Ovary (tissue), 9 donors: Measurements from ENCODE around the gene COA3. TPM values are rescaled to one million over a fixed set of nuclear protein-coding genes. Genes with fewer than 3 reads are reported as not detected.

Experiments
- DNase-seq, 5 donors: peaks; one replicate each; pipeline ENCODE4 v3.0.0-alpha.2; 2019 to 2020
- H3K27ac ChIP-seq, 2 donors: fragments of 200-600 bp; one replicate each; pipeline versions ENCODE4 v1.5.1 to v1.8.0; 2019 to 2022
- H3K27me3 ChIP-seq: fragments of 200-600 bp; one replicate; pipeline ENCODE4 v1.8.0; 2022
- H3K36me3 ChIP-seq: fragments of 200-600 bp; sonication (generic); one replicate; pipeline ENCODE4 v1.5.1; 2019
- H3K4me1 ChIP-seq: one replicate; pipeline ENCODE4 v1.8.1; 2013; ENCODE audit warnings: mild to moderate bottlenecking, moderate library complexity; ENCODE audit not compliant: insufficient read depth
- H3K4me3 ChIP-seq: fragments of 200-600 bp; sonication (generic); one replicate; pipeline ENCODE4 v1.5.1; 2017
- H3K9me3 ChIP-seq, 2 donors: fragments of 200-600 bp in 1 of 2; sonication (generic) in 1 of 2; one replicate each; pipeline versions ENCODE4 v1.5.1 to v1.8.1; 2013 to 2019; ENCODE audit warnings: mild to moderate bottlenecking in 1 of 2, moderate library complexity in 1 of 2
- CTCF ChIP-seq, 3 donors: fragments of 450-650 bp in 2 of 3; fragments of 200-600 bp in 1 of 3; IDR thresholded peaks; one replicate each; pipeline versions ENCODE4 v1.5.1 to v1.8.0; 2016 to 2022; ENCODE audit warnings: antibody characterized with exemption in 3 of 3, mild to moderate bottlenecking in 1 of 3
- EP300 ChIP-seq: sonication (generic); formaldehyde crosslinking; IDR thresholded peaks from one replicate; pipeline ENCODE4 v1.6.1; 2017; ENCODE audit warnings: antibody characterized with exemption
- POLR2A ChIP-seq: fragments of 450-650 bp; IDR thresholded peaks from one replicate; pipeline ENCODE4 v1.6.1; 2017; ENCODE audit warnings: antibody characterized with exemption, mild to moderate bottlenecking, moderate library complexity
- WGBS, 3 donors: extraction: QIAGEN DNeasy Blood & Tissue Kit in 1 of 3; methylation state at CpG; one replicate each; pipeline versions ENCODE4 v1.1.5 to v1.1.7; 2013 to 2017; 5-methylcytosine and 5-hydroxymethylcytosine counted together
- intact Hi-C, 4 donors: fragments of 100-400 bp; cut with DNase I; formaldehyde crosslinking; loops; one replicate each; pipeline versions ENCODE4 v1.11.0 to v1.15.1; 2022 to 2023
- microRNA-seq, 3 donors: library from miRNA; unstranded; fragments of <30 nt; microRNA quantifications; one replicate each; pipeline versions ENCODE4 to v1.2.0, GENCODE V29; 2019 to 2020
- polyA plus RNA-seq, 2 donors: library from polyadenylated mRNA; stranded (reverse); fragments of 200-250 nt in 1 of 2; fragments of 350-450 nt in 1 of 2; fragmentation: Illumina TruSeq in 1 of 2; extraction: RNeasy Lipid Tissue Mini Kit (QIAGEN cat#74804) in 1 of 2; gene quantifications; one replicate each; pipeline ENCODE4 v1.2.3, GENCODE V29; 2013 to 2014
- small RNA-seq: library from RNA; depleted of rRNA; stranded (forward); fragments of <200 nt; gene quantifications from one replicate; pipeline ENCODE3, GENCODE V24; 2016
- total RNA-seq, 7 donors: library from RNA; depleted of rRNA in 2 of 7; stranded (reverse); fragments of >200 nt in 2 of 7; fragmentation: NEBNext Ultra II Directional in 3 of 7; extraction: Animal tissue kit (Norgen Biotek cat#: 25700) in 3 of 7; gene quantifications; one replicate each; pipeline versions ENCODE4 v1.1.0 to v1.2.4, GENCODE V29; 2016 to 2023
- donor health status: DM: no; HTN: no; CAD: no; lungs with moderate emphysema.
- donor health status: DM: no; HTN: no; CAD: no.
- donor health status: Bipolar disorder and iron deficiency.
- donor health status: DM: yes; HTN: yes; CAD: no.
- donor health status: DM: no; HTN: no; CAD: no.
- donor health status: DM: yes; HTN: yes; CAD: no.

COA3 gene
- total and polyA plus RNA-seq, 9 donors, result 49.1 to 80.0 (median 64.0) TPM

- peak in 2 of 5 donors; percentile 38 to 58 for DNase-seq
- Histone ChIP-seq H3K9me3 (no peaks in the 10 kb centered on the region), H3K27me3 (no peaks in the 10 kb centered on the region), H3K4me1 (peaks cover 13% of the 10 kb centered on the region), H3K36me3 (no peaks in the 10 kb centered on the region), H3K27ac (peak overlapping the region; percentile 44 to 64), H3K4me3 (no peak overlapping the region)
- TF ChIP-seq POLR2A, result no peak
- TF ChIP-seq CTCF (IDR thresholded peaks at IDR 0.05), result no peak
- no peak for TF ChIP-seq EP300
- 54 to 55% (median 54%) methylated on average over 11 of the region's 11 CpGs for WGBS, 3 donors
- intact Hi-C loops, result loop anchor here in 1 of 4 donors (10.0 kb wide), 1 partner anchor 64 kb away; the partner anchor contains the start of genes CCR10 and CNTNAP1
Measured at GRCh38 chr17:42748908-42749798, 49.4 kb downstream of the COA3 start.

- TF ChIP-seq POLR2A (no peak), EP300 (no peak), CTCF (IDR thresholded peaks at IDR 0.05) (no peak)
- H3K36me3 ChIP-seq, result no peaks in the 10 kb centered on the region
- H3K27me3 ChIP-seq, result no peaks in the 10 kb centered on the region
- intact Hi-C loops, result loop anchor here in 1 of 4 donors (10.0 kb wide), 1 partner anchor 64 kb away; the partner anchor contains the start of genes CCR10 and CNTNAP1
- H3K27ac ChIP-seq, result peak overlapping the region in 1 of 2 donors; percentile 64
- H3K4me1 ChIP-seq, result peaks cover 18% of the 10 kb centered on the region
- DNase-seq, result peak; percentile 49 to 75 (median 63)
- H3K9me3 ChIP-seq, result no peaks in the 10 kb centered on the region
- no peak overlapping the region for H3K4me3 ChIP-seq
- WGBS, 3 donors, result 36 to 50% (median 45%) methylated on average over 7 of the region's 7 CpGs
Measured at GRCh38 chr17:42748202-42748907, 50.1 kb downstream of the COA3 start.

Small RNA genes within 50 kb of the gene (microRNA-seq; reads per million reads assigned to microRNA genes)
- gene MIR6781, result 0 reads per million in 3 donors

Small RNA genes within 50 kb of the gene (small RNA-seq; reads per million reads assigned to genes)
- gene HMGN2P15, result not detected
- gene MIR6781, result not detected

Other genes starting within 250 kb of the COA3 start
- 10 to 100 TPM in 1 of 7 donors, 1 to 10 TPM in 6; 4.3 to 16.7 (median 6.5) TPM for gene HSD17B1, start 245.8 kb downstream of the COA3 start, total RNA-seq
- 10 to 100 TPM in 1 of 2 donors, 1 to 10 TPM in 1; 2.1 to 18.1 TPM for gene HSD17B1, start 245.8 kb downstream of the COA3 start, polyA plus RNA-seq
- gene COASY, start 236.6 kb downstream of the COA3 start, total RNA-seq, result 10 to 100 TPM; 13.8 to 51.2 (median 41.0) TPM
- gene COASY, start 236.6 kb downstream of the COA3 start, polyA plus RNA-seq, result 10 to 100 TPM; 22.6 to 37.6 TPM
- 10 to 100 TPM; 16.5 to 37.0 (median 24.4) TPM for gene MLX, start 231.6 kb downstream of the COA3 start, total RNA-seq
- gene MLX, start 231.6 kb downstream of the COA3 start, polyA plus RNA-seq, result 10 to 100 TPM; 24.3 to 50.8 TPM
- gene PSMC3IP, start 221.0 kb downstream of the COA3 start, total RNA-seq, result 1 to 10 TPM; 1.4 to 5.3 (median 3.8) TPM
- gene PSMC3IP, start 221.0 kb downstream of the COA3 start, polyA plus RNA-seq, result 1 to 10 TPM; 7.2 to 7.5 TPM
- 10 to 100 TPM; 39.3 to 63.0 (median 46.4) TPM for gene RETREG3, start 189.3 kb downstream of the COA3 start, total RNA-seq
- 10 to 100 TPM; 25.8 to 37.3 TPM for gene RETREG3, start 189.3 kb downstream of the COA3 start, polyA plus RNA-seq
- gene TUBG1, start 189.0 kb downstream of the COA3 start, total RNA-seq, result 10 to 100 TPM; 12.8 to 41.2 (median 25.6) TPM
- gene TUBG1, start 189.0 kb downstream of the COA3 start, polyA plus RNA-seq, result 10 to 100 TPM; 11.3 to 14.3 TPM
- gene TUBG2, start 139.4 kb downstream of the COA3 start, total RNA-seq, result 10 to 100 TPM; 19.4 to 30.0 (median 23.2) TPM
- 10 to 100 TPM; 20.9 to 21.5 TPM for gene TUBG2, start 139.4 kb downstream of the COA3 start, polyA plus RNA-seq
- gene PLEKHH3, start 121.7 kb downstream of the COA3 start, total RNA-seq, result 10 to 100 TPM; 23.6 to 81.6 (median 58.4) TPM
- gene PLEKHH3, start 121.7 kb downstream of the COA3 start, polyA plus RNA-seq, result 10 to 100 TPM in 1 of 2 donors, 1 to 10 TPM in 1; 2.1 to 30.9 TPM
- gene CCR10, start 116.9 kb downstream of the COA3 start, total RNA-seq, result 1 to 10 TPM; 1.5 to 6.8 (median 3.7) TPM
- gene CCR10, start 116.9 kb downstream of the COA3 start, polyA plus RNA-seq, result 1 to 10 TPM in 1 of 2 donors, under 1 TPM in 1; 0.15 to 2.7 TPM
- gene CNTNAP1, start 116.2 kb downstream of the COA3 start, total RNA-seq, result 10 to 100 TPM in 5 of 7 donors, 1 to 10 TPM in 2; 3.7 to 41.4 (median 15.5) TPM
- 1 to 10 TPM; 7.0 to 7.5 TPM for gene CNTNAP1, start 116.2 kb downstream of the COA3 start, polyA plus RNA-seq
- gene EZH1, start 53.7 kb downstream of the COA3 start, total RNA-seq, result 10 to 100 TPM; 32.9 to 83.4 (median 67.8) TPM
- 10 to 100 TPM; 45.1 to 95.2 TPM for gene EZH1, start 53.7 kb downstream of the COA3 start, polyA plus RNA-seq
- gene RAMP2, start 37.5 kb downstream of the COA3 start, total RNA-seq, result 10 to 100 TPM in 6 of 7 donors, 1 to 10 TPM in 1; 4.4 to 53.7 (median 19.6) TPM
- gene RAMP2, start 37.5 kb downstream of the COA3 start, polyA plus RNA-seq, result 10 to 100 TPM; 39.6 to 98.5 TPM
- gene VPS25, start 25.3 kb downstream of the COA3 start, total RNA-seq, result 10 to 100 TPM; 33.7 to 49.1 (median 35.8) TPM
- gene VPS25, start 25.3 kb downstream of the COA3 start, polyA plus RNA-seq, result 10 to 100 TPM; 49.0 to 56.5 TPM
- 10 to 100 TPM in 1 of 7 donors, 1 to 10 TPM in 6; 1.5 to 11.9 (median 3.4) TPM for gene WNK4, start 18.1 kb downstream of the COA3 start, total RNA-seq
- 1 to 10 TPM; 1.1 to 1.5 TPM for gene WNK4, start 18.1 kb downstream of the COA3 start, polyA plus RNA-seq
- under 1 TPM in 5 of 7 donors, not detected in 2; 0.30 to 0.79 (median 0.33) TPM for gene CNTD1, start 157 bp upstream of the COA3 start, total RNA-seq
- under 1 TPM; 0.22 to 0.36 TPM for gene CNTD1, start 157 bp upstream of the COA3 start, polyA plus RNA-seq
- 10 to 100 TPM; 47.5 to 75.3 (median 54.6) TPM for gene BECN1, start 25.6 kb upstream of the COA3 start, total RNA-seq
- gene BECN1, start 25.6 kb upstream of the COA3 start, polyA plus RNA-seq, result 10 to 100 TPM; 47.2 to 67.5 TPM
- gene PSME3, start 34.7 kb upstream of the COA3 start, total RNA-seq, result 10 to 100 TPM; 28.6 to 85.8 (median 61.9) TPM
- gene PSME3, start 34.7 kb upstream of the COA3 start, polyA plus RNA-seq, result 100 to 1,000 TPM in 1 of 2 donors, 10 to 100 TPM in 1; 31.7 to 118 TPM
- gene AOC2, start 45.9 kb upstream of the COA3 start, total RNA-seq, result 1 to 10 TPM in 6 of 7 donors, under 1 TPM in 1; 0.72 to 1.9 (median 1.3) TPM
- gene AOC2, start 45.9 kb upstream of the COA3 start, polyA plus RNA-seq, result 1 to 10 TPM in 1 of 2 donors, under 1 TPM in 1; 0.40 to 6.3 TPM
- 100 to 1,000 TPM in 1 of 7 donors, 10 to 100 TPM in 3, 1 to 10 TPM in 2, under 1 TPM in 1; 0.72 to 112 (median 12.4) TPM for gene AOC3, start 52.5 kb upstream of the COA3 start, total RNA-seq
- 100 to 1,000 TPM in 1 of 2 donors, 10 to 100 TPM in 1; 22.5 to 197 TPM for gene AOC3, start 52.5 kb upstream of the COA3 start, polyA plus RNA-seq
- gene G6PC1, start 102.1 kb upstream of the COA3 start, total RNA-seq, result 1 to 10 TPM in 1 of 7 donors, under 1 TPM in 1, not detected in 5; 0.69 to 1.7 TPM
- gene G6PC1, start 102.1 kb upstream of the COA3 start, polyA plus RNA-seq, result not detected
- gene AARSD1, start 165.8 kb upstream of the COA3 start, total RNA-seq, result 10 to 100 TPM; 17.8 to 51.4 (median 40.6) TPM
- 10 to 100 TPM; 49.7 to 50.1 TPM for gene AARSD1, start 165.8 kb upstream of the COA3 start, polyA plus RNA-seq
- 1 to 10 TPM in 1 of 7 donors, under 1 TPM in 5, not detected in 1; 0.45 to 2.6 (median 0.66) TPM for gene PTGES3L, start 181.4 kb upstream of the COA3 start, total RNA-seq
- gene PTGES3L, start 181.4 kb upstream of the COA3 start, polyA plus RNA-seq, result 1 to 10 TPM in 1 of 2 donors, under 1 TPM in 1; 0.56 to 2.1 TPM
- gene RUNDC1, start 181.9 kb upstream of the COA3 start, total RNA-seq, result 10 to 100 TPM in 5 of 7 donors, 1 to 10 TPM in 2; 8.2 to 19.4 (median 13.3) TPM
- gene RUNDC1, start 181.9 kb upstream of the COA3 start, polyA plus RNA-seq, result 10 to 100 TPM in 1 of 2 donors, 1 to 10 TPM in 1; 6.1 to 12.1 TPM
- 1,000 to 10,000 TPM; 1,130 to 2,473 (median 1,529) TPM for gene RPL27, start 199.7 kb upstream of the COA3 start, total RNA-seq
- gene RPL27, start 199.7 kb upstream of the COA3 start, polyA plus RNA-seq, result 1,000 to 10,000 TPM; 3,204 to 5,312 TPM
- gene IFI35, start 208.1 kb upstream of the COA3 start, total RNA-seq, result 10 to 100 TPM; 26.3 to 38.3 (median 29.7) TPM
- gene IFI35, start 208.1 kb upstream of the COA3 start, polyA plus RNA-seq, result 10 to 100 TPM; 13.0 to 39.7 TPM
- 100 to 1,000 TPM; 121 to 421 (median 356) TPM for gene VAT1, start 223.7 kb upstream of the COA3 start, total RNA-seq
- 100 to 1,000 TPM; 217 to 251 TPM for gene VAT1, start 223.7 kb upstream of the COA3 start, polyA plus RNA-seq
- gene RND2, start 226.5 kb upstream of the COA3 start, total RNA-seq, result 10 to 100 TPM in 2 of 7 donors, 1 to 10 TPM in 5; 2.5 to 11.6 (median 6.8) TPM
- 1 to 10 TPM; 2.7 to 4.0 TPM for gene RND2, start 226.5 kb upstream of the COA3 start, polyA plus RNA-seq